Pulmonary artery endothelial cell (primary cell): ENCODE measurements around the gene TGFBR3. TPM values are rescaled to one million over a fixed set of nuclear protein-coding genes. Genes with fewer than 3 reads are reported as not detected.
"Not testable (repeated sequence)": the region's sequence is repeated elsewhere in the genome, so short reads cannot be mapped to it uniquely, and the experiment has no call there.

Experiments used
- DNase-seq: peaks from one replicate; pipeline ENCODE4 v3.0.0-alpha.2; 2011; ENCODE audit warnings: low read depth, low spot score
- total RNA-seq: library from RNA; depleted of rRNA; stranded (reverse); fragments of >200 nt; gene quantifications from 2 replicates; pipeline ENCODE4 v1.2.3, GENCODE V29; 2014

The TGFBR3 gene
- total RNA-seq, 1 donor from 2014 or later, result 12.5 TPM

DNA sequence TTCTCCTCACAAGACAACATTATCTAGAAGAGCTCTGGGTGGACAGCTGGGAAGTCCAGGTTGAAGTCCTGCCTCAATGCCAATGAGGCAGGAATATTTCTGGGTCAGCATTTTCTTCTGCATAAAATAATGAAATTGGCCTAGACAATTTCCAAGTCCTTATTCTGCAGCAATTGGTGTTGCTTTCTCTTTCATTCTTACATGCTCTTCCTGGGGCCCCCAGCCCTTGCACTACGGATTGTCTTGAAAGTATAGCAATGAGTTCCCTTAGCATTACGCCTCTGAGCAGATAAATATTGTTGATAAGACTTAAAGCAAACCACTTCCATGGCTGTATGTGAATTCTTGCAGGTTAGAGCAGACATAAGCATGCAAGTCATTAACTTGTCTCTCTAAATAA lies 188.5 kb downstream of the TGFBR3 start:
- DNase-seq, result no peak

DNA sequence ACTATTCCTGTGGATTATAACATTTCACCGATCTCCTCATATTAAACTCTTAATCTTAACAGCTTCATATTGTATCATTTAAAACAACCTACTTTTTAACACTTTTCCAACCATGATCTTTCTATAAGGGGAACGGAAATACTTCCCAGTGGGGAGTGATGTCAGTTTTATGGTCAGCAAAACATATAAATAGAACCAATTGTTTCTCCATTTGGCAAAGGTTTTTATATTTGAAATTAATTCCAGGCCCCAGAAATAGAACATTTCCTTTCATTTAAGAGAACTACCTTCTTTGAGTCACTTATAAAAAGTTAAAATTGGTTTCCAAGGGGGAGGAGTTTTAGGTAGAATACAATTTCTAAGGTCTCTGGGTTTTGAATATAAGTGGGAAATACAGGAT lies 189.6 kb downstream of the TGFBR3 start:
- DNase-seq, result no peak

DNA sequence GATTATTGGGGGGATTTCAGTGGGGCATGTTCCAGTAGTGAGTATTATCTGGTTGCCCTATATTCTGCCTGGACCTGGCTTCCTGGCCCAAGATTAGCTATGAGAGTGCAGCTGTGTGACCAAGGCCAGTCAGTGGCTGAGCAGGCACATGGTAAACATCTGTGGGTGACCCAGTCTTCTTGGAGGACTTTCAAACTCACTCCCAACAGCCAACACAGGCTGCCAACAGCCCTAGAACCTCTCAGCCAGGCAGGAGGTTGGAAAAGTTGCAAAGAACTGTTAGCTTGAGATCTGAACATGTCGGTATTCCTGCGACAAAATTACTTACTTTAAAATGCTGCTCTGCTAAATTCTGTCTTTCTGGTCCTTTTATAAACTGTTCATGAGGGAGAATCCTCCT lies 192.4 kb downstream of the TGFBR3 start:
- DNase-seq, result no peak

DNA sequence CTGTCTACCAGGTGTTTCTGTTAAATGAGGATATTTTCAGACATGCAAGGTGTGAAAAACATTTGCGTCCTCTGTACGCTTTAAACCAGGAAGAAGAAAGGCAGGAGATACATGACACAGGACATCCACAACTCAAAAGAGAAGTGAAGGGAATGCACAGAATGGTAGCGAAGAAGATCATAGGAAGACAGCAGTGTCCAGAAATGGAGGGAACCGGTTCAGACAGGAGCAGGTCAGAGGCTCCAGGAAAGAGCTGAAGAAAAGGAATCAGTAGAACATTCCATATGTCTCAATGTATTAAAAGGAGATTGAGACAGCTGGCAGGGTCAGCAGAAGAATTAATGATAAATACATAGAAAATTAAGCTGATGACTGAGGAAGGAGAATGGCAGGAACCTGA lies 194.4 kb downstream of the TGFBR3 start:
- no peak for DNase-seq

DNA sequence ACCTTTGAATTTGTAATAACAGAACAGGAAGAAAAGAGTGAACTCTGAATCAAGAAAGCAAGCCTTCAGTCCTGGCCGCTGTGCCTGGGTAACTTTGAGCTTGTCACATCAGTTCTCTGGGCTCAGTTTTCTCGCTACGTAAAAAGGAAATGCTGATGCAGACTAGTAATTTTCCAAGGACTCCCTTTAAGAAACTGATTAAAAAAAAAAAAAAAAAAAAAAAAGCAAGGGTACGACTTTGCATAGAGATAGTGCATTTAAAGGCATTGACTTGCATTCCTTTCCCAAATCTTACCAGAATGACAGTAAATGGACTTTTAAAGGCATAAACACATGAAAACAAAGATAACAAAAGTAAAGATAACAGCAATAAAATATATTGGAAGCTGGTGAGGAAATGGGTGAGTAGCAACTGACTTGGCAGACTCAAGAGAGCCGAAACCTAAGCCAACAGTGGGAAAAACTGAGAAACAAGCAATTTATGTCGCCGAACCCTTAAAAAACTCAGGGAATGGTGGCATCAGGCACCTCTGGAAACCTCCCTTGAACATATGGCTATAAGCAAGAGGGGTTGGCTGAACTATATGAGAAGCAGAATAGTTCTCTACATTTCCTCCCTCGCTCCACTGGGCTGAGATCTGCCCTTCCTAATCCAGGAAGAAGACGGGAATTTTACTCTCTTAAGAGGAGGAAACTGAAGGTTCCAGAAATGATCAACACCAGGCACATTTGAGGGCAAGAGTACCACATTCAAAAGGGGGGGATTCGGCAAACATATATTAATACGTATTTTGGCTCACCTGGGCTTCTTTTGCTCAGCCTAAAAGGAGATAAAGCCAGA lies 196.1 kb downstream of the TGFBR3 start:
- DNase-seq, result peak; percentile 52

DNA sequence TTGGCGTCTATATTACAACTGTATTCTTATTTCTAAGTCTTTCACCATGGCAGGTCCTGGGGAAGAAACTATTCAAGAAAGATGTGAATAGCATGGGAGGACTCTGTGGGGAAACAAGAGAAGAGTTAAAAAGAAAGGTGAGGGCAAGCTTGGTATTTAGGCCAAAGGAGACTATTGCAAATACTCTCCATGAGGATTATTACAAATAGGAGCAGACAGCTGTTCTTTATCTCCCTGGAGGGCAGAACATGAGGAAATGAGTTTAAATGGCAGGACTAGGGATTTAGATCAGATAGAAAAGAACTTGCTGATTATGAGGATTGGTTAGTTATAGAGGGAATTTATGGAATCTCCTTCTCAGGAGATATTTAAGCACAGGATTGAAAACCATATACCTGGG lies 198.5 kb downstream of the TGFBR3 start:
- DNase-seq, result no peak

DNA sequence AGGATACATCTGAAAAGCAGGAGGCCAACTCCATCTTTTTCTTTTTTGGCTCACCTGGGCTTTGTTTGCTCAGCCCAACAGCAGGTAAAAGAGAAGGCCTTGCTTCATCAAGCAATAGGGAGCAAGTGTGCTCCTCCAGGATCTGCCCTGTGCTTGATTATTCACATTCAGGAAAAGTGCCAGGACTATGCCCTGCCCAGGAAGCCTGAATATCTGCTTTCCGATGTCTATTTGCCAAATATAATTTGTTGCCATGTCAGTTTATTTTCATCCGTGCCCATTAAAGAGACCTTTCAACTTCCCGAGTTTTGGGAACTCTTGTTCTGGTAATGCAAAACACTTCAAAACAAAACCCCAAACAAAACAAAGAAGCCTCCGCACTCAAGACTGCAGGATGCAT lies 200.0 kb downstream of the TGFBR3 start:
- no peak for DNase-seq

DNA sequence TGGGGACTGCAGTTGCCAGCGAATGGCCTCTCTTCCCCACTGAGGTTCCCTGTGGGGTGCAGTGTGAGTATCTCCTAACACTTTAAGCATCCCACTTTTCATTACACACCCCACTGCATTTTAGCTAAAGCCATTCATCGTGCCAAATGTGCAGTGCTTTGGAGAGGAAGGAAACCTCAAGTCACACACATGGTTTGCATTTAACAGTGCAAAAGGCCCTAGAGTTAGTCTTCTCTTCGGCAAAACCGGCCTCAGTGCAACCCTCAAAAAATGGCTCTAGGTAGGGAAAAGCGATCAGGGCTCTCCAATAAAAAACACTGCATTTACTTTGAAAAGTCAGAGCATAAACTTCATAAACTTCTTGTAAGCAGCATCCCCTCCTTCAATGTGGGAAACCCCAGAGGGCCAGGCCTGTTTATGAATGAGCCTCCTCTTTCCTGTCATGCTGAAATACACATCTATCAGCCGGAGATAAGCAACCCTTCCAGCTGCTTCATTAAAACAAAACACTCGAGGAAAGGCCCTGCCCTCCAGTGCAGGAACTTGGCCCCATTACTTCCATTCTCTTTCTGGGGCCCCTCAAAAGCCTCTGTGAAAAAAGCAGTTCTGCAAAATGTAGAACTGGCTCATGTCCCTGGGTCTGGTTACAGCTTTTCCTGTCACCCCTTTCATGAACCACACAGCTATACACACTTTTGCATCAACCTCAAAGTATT lies 201.3 kb downstream of the TGFBR3 start:
- DNase-seq, result no peak

DNA sequence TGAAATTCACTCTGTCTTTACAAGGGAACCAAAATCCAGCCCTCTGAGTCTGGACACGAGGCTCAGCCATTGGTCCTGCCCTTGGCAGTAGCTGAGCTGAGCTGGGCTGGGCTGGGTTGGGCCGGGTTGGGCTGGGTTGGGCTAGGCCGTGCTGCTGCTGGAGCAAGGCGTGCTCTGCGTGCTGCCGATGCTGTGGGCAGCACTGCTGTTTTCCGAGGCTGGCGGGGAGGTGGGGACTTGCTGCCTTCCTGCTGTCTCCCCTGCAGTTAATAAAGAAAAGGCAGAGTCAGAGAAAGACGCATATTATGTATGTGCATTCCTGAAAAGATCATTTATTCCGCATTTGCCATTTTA lies 202.4 kb downstream of the TGFBR3 start:
- DNase-seq, result no peak

DNA sequence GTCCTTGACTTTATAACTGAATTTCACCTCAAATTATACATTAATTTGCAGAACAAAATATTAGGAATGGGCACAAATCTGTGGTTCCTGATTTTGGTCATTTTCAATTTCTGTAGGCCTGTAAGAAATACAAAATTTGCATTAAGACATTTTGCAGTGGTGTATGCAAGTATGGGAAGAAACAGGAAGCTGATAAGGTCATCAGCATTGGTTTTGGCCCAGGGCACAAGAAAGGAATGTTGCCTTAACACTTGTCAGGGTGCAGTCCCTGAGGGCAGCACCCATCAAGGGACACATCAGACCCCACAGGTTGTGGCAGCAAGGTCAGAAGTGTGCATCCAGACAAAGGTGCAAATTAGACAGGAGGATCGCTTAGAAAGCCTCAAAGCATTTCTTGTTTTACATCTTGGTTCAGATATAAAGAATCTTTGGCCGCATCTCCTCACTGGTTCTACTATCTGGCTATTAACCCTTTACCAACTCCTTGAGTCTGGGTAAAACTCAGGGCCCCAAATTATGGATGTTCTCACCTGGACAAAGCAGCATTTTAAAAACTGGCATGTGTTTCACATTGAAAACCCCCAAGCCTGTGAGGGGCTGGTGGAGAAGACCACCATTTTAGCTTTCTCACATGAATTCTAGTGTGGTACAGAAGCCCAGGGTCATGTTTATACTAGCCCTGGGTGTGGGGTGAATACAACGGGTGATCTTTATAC lies 202.9 kb downstream of the TGFBR3 start:
- DNase-seq, result no peak

DNA sequence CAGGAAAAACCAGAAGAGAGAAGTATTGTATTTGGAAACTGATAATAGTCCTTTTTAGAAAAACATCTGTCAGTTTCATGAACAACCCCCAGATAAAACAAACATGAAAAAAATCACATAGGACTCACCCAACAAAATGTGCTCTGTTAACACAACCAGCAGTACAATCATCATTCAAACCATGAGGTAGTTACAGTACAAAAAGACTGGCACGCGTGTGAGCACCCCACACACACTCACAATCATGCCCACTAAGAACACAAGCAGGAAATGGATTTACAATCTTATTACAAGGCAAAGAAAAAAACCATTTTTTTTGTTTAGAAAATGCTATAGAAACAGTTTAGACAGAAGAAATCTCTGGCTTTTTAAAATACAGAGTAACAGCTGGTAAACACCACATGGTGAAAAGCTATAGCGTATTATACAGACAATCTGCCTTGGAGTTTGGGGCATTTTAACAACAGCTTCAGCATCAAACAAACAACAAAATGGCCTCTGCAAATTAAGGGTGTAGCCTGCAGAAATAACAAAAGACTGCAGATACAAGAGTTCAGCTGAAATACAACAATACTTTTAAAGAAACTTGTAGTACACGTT lies 205.3 kb downstream of the TGFBR3 start:
- no peak for DNase-seq

DNA sequence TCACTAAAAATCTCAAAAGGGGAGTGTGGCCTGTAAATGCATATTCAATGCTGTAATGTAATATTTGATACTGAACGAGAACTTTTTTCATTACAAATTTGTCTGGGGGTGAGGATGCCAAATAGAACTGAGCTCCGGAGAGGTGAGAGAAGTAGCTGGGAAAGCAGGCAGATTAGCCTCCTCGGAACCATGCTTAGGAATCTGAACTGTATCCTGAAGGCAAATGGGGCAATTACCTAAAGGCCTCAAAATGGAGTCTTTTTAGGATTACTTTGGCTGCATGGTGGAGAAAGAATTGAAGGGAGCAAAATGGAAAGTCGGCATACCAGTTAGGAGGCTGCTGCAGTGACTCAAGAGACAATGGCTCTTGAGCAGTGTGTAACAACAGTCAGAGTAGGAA lies 206.5 kb downstream of the TGFBR3 start:
- no peak for DNase-seq

DNA sequence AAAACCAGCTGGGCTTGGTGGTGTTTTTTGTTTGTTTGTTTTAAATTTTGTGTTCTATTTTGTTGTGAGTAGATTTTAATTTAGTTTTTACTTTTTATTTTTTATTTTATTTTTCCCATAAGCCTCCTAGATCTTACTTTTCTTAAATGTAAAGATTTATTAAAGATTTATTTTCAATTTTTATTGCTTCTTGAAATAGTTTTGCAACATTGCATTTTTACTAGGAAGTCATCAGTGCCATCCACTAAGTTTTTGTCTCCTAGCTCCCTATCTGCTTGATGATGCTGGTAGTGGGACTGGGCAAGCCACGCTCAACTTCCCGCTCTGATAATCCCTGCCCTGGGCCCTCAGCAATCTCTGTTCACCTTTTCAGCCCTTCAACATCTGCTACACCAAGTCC lies 209.9 kb downstream of the TGFBR3 start:
- no peak for DNase-seq

DNA sequence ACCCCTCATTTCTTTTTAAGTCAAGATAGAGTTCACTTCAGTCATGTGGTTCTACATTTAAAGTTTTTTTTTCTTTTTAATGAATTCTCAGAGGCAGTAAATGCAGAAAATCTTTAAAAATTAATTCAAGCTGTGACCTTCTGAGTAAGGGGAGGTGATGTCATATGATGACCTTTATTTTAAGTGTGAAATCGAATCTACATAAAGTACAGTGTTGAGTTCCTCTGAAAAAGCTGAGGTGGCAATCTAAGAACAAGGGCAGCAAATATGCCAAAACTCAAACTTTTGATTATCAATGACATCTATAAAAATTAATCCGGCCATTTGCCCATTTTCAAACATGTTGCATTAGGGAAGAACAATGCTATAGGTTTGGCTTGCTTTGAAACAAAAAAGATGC lies 211.8 kb downstream of the TGFBR3 start:
- no peak for DNase-seq

DNA sequence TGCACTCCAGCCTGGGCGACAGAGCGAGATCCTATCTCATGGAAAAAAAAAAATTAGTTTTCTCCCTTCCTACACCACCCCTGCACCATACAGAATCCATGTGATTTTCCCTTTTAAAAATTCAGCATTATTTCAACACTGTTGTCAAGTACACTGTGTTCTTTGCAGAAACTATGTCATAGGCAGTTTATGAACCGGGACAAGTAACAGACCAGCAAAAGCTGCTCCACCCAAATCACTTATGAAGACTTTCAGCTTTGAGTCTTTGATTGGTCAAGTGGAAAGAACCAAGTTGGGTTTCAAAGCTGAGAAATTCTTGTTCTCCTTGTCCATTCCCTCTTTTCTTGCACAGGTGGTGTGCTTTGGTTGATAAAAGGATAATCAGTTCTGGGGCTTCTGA lies 212.3 kb downstream of the TGFBR3 start:
- DNase-seq, result no peak

DNA sequence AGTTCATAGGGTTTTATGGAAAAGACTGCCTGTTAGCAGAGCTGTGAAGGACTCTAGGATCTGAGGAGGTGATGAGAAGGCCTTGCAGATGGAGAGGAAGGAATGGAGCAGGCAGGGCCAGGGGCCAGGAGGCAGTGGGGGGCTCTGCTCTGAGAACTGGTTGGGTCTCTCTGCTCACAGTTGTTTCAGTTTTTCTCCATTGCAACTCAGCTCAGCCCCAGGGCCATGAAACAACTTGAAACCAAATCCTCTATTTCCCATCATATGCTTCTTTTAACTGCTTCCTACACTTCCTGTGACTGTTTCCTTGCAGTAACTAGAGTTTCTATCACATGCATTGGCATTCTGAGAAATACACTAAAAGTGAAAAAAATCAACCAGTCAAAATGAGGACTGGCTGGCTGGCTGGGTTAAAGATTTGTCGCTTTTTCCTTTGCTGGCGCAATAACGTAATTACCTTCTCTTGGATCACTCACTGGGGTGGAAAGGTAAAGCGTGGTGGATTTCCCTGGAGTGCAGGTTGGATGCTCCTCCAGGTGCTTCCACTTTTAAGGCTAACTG lies 213.3 kb downstream of the TGFBR3 start:
- DNase-seq, result no peak

DNA sequence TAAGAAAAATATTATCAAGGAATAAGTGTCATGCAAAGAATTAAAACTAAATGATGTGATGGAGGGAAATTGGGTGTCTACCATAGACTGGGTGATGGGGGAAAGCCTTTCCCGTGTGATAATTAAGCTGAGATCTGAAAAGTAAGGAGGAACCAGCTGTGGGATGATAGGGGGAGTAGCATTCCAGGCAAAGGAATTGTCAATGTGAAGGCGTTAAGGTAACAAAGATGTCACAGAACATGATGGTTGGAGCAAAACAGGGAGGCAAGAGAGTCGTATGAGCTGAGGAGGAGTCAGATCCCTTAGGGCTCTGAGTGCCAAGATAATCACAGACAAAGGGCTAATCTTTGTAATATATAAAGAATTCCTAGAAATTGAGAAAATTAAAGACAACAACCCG lies 215.2 kb downstream of the TGFBR3 start:
- no peak for DNase-seq

DNA sequence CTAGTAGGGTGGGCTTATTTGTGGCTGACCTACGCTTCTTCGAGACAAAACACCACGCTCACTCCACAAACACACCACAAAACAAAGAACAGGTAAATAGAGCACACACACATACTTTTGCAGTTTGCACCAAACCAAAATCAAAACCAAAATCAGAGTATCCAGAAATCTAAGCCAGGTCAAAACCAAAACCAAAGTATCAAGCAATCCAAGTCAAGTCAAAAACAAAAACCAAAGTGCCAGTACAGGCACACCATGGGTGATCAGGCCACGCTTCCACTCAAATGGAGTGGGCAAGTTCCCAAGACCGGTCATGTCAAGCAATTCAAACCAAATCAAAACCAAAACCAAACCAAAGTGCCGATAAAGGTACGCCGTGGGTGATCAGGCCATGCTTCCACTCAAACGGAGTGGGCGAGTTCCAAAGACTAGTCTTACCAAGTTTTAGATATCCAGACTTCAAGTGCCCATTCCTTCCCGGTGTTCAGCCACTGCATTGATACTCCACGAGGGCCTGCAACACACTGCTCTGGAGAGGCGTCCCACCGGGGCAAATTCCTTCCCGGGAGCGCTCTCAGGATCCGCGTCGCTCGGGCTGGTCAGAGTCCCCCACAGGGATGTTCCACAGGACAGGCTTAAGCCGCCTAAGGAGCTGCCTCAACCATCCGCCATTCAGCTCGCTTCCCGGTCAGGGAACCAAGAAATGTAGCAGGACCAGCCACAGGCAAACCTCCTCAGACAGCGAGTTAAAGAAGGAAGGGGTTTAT lies 216.2 kb downstream of the TGFBR3 start:
- DNase-seq, result no peak

DNA sequence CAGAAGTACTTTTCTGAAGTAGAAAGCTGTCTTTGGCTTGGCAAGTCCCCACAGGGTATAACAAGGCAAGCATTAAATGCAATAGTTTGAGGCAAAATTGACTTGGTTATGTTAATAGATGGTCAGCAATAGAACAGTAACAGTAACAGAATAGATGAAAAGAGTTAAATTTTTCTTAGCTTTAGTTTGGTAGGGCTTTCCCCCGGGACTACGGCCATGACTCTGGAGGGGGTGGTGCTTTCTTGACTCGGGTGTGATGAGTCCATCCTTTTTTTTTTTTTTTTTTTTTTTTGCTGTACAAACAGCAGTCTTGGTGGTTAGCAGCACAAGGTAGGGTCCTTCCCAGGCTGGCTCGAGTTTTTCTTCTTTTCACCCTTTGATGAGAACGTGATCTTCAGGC lies 219.3 kb downstream of the TGFBR3 start:
- not testable (repeated sequence) for DNase-seq

DNA sequence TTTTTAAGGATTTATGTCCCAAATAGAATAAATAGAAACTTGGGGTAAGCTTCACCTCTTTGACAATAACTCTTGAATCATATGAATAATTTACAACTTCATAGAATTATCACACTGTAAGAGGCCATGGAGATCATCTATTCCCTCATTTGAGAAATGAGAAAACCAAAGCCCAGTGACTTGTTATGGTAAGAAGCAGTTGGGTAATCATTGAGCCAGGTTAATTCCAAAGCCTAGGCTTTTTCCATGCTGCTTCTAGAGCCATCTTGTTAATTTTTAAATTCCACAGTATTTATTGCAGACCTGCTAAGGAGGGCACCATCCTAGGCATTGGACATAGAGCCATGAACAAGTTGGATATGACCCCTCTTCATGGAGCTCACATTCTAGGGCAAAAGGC lies 224.8 kb downstream of the TGFBR3 start:
- DNase-seq, result no peak

DNA sequence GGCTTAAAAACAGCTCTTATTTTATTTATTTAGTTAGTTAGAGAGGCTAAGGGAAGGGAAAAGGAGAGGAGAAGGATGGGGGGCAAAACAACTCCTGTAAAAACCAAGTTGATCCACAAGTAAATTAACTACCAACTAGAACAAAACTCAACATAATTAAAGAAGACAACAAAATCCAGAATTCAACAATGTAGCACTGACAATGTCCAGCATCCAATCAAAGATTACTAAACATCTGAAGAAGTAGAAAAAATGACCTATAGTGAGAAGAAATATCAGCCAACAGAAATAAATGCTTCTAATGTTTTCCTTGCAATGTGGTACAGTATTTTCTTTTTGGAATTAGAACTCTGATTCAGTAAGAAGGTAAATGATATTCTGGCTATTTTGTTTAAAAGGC lies 225.2 kb downstream of the TGFBR3 start:
- DNase-seq, result no peak
